Tibial artery (tissue), 4 donors: Measurements from ENCODE around the gene TTPAL.

Experiments
- DNase-seq, 2 donors: peaks; one replicate each; pipeline ENCODE4 v3.0.0-alpha.2; 2019
- H3K27ac ChIP-seq, 2 donors: fragments of 200-600 bp; sonication (generic) in 1 of 2; 1 replicate in 1 of 2; 2 replicates in 1 of 2; pipeline ENCODE4 v1.5.1; 2018 to 2019; ENCODE audit warnings: mild to moderate bottlenecking in 1 of 2
- H3K27me3 ChIP-seq, 2 donors: fragments of 200-600 bp; sonication (generic) in 1 of 2; one replicate each; pipeline versions ENCODE4 v1.5.1 to v1.6.0; 2016 to 2019
- H3K36me3 ChIP-seq, 3 donors: fragments of 200-600 bp; sonication (generic) in 2 of 3; one replicate each; pipeline ENCODE4 v1.5.1; 2016 to 2019; ENCODE audit warnings: mild to moderate bottlenecking in 2 of 3
- H3K4me1 ChIP-seq, 4 donors: fragments of 200-600 bp; sonication (generic) in 2 of 4; 1 replicate in 3 of 4; 2 replicates in 1 of 4; pipeline ENCODE4 v1.5.1; 2016 to 2019
- H3K4me3 ChIP-seq, 2 donors: fragments of 200-600 bp; sonication (generic) in 1 of 2; 1 replicate in 1 of 2; 2 replicates in 1 of 2; pipeline ENCODE4 v1.5.1; 2018 to 2019; ENCODE audit warnings: mild to moderate bottlenecking in 2 of 2
- H3K9me3 ChIP-seq, 3 donors: fragments of 200-600 bp; sonication (generic) in 1 of 3; one replicate each; pipeline ENCODE4 v1.5.1; 2016 to 2019
- intact Hi-C: fragments of 100-400 bp; cut with DNase I; formaldehyde crosslinking; loops from one replicate; pipeline ENCODE4 v1.15.0; 2023; ENCODE audit warnings: low total_unique reads
- TF ChIP-seq, protein P1 (sequence below), 2 experiments: fragments of 200-600 bp in 1 of 2; fragments of 450-650 bp in 1 of 2; IDR thresholded peaks; one replicate each; pipeline ENCODE4 v1.5.1; 2017 to 2019; ENCODE audit warnings: antibody characterized with exemption in 2 of 2, mild to moderate bottlenecking in 1 of 2, moderate library complexity in 1 of 2

TTPAL gene

DNA sequence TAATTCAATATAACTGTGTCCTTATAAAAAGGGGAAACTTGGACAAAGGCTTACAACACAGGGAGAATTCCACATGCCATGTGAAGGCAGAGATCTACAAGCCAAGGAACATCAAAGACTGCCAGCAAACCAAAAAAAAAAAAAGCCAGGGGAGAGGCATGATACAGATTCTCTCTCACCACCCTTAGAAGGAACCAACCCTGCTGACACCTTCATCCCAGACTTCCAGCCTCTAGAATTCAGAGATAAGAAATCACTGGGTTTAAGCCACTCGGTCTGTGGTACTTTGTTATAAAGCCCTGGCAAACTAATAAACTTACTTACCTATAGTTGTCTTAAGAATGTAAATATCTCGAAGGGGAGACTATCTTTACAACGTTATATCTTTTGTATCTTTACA lies 41.8 kb downstream of the TTPAL start:
- intact Hi-C loops = no loop called here
- no peak overlapping the region for H3K4me3 ChIP-seq
- TF ChIP-seq, protein P1, sequence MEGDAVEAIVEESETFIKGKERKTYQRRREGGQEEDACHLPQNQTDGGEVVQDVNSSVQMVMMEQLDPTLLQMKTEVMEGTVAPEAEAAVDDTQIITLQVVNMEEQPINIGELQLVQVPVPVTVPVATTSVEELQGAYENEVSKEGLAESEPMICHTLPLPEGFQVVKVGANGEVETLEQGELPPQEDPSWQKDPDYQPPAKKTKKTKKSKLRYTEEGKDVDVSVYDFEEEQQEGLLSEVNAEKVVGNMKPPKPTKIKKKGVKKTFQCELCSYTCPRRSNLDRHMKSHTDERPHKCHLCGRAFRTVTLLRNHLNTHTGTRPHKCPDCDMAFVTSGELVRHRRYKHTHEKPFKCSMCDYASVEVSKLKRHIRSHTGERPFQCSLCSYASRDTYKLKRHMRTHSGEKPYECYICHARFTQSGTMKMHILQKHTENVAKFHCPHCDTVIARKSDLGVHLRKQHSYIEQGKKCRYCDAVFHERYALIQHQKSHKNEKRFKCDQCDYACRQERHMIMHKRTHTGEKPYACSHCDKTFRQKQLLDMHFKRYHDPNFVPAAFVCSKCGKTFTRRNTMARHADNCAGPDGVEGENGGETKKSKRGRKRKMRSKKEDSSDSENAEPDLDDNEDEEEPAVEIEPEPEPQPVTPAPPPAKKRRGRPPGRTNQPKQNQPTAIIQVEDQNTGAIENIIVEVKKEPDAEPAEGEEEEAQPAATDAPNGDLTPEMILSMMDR (IDR thresholded peaks at IDR 0.05) = no peak
- H3K27me3 ChIP-seq = no peaks in the 10 kb centered on the region
- peaks cover 0 to 68% (median 43%) of the 10 kb centered on the region in 4 donors for H3K4me1 ChIP-seq
- H3K27ac ChIP-seq = peak overlapping the region in 1 of 2 donors; percentile 98
- DNase-seq = no peak
- H3K36me3 ChIP-seq = peaks cover 5 to 10% (median 9%) of the 10 kb centered on the region in 3 donors
- H3K9me3 ChIP-seq = no peaks in the 10 kb centered on the region

DNA sequence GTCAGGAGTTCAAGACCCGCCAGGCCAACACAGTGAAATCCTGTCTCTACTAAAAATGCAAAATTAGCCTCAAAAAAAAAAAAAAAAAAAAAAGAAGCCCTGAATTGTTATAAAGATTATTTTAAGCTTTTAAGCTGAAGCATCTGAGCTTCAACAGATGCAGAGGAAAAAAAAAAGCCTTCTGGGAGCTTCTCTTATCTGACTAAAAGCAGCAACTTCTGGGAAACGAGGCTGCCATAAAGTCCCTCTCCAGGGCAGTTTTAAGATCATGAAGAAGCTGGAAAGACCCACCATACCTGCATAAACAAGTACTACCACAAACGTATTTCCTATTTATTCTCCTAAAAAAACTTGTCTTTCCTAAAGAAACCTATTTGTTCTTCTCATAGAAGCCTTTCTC lies 42.6 kb downstream of the TTPAL start:
- Histone ChIP-seq H3K27ac (peak overlapping the region in 1 of 2 donors; percentile 98), H3K4me1 (peaks cover 0 to 73% (median 43%) of the 10 kb centered on the region in 4 donors)
- intact Hi-C loops = no loop called here

DNA sequence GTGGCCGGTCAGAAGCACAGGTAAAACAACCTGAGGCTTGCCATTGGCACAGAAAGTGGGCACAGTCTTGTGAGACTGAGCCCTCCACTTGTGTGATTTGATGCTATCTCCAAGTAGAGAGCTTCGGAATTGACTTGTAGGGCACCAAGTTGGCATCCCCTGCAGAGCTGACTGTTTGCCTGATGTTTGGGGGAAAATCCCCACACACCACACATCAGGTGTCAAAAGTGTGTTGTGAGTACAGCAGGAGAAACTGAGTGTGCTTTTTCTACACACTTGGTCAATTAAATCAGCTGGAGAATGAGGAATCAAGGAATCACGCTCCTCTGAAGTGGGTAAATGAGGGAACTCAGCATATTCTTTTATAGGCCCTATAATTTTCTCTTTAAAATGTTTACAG lies 45.2 kb downstream of the TTPAL start:
- Histone ChIP-seq H3K27me3 (no peaks in the 10 kb centered on the region), H3K9me3 (no peaks in the 10 kb centered on the region)
- intact Hi-C loops = loop anchor here (10.0 kb wide), 1 partner anchor 306 kb away; the partner anchor contains the start of gene OSER1

More for the DNA sequence above, 42.6 kb downstream of the TTPAL start:
- Histone ChIP-seq H3K27me3 (no peaks in the 10 kb centered on the region), H3K4me3 (no peak overlapping the region), H3K36me3 (peaks cover under 1 to 3% (median 2%) of the 10 kb centered on the region in 3 donors), H3K9me3 (no peaks in the 10 kb centered on the region)
- TF ChIP-seq, protein P1 (IDR thresholded peaks at IDR 0.05) = no peak
- DNase-seq = no peak

DNA sequence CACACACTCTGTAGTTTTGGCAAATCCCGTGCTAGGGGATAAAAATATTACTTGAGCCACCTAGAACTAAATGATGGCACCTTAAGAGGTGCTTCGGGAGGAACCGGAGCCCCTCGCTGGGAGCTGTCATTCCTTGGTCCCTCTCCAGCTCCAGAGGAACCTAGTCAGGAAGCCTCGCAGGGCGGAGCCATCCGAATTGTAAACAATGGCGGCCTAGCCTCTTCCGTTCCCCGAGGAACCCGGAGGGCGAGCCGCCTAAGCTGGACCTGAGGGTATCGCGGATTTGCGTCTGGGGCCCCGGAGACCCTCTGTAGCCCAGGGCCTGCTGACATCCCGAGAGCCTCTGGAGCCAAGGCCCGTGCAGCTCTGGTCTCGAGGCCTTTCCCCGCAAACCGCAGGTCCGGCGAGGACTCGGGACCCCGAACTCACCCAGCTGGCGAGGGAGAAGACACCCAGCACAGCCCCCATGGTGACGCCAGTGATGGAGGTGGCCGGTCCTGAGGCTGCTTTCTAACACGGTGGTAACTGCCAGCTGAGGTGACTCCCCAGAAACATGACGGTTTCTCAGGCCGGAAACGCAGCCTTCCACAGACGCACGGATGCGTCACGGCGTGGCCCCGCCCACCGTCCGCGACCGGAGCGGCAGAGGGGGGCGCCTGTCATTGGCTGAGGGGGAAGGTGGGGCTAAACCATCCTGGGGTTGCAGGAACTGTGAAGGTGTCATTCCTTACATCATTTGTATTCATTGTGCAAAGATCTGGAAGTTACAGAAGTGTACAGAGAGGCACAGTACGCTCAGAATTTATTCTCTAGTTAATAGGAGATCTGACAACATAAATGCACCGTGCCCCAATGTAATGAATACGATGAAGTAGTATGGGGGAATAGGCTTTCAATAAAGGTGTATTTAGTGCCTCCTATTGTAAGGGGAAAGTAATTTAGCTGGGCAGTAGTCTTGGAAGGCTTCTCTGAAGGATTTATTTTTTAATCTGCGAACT lies 46.1 kb downstream of the TTPAL start, which contains the start of gene SERINC3:
Gene SERINC3, minus strand, starts transcription at position 587 of the 998 bp plus-strand sequence. Its CDS starts 119 bp downstream, at position 468.
- Histone ChIP-seq H3K4me1 (peaks cover 0 to 51% (median 29%) of the 10 kb centered on the region in 4 donors), H3K36me3 (no peaks in the 10 kb centered on the region), H3K4me3 (peak within 1 kb of the TSS; percentile 71 to 92), H3K9me3 (no peaks in the 10 kb centered on the region), H3K27me3 (no peaks in the 10 kb centered on the region), H3K27ac (peak within 1 kb of the TSS; percentile 95 to 98)
- intact Hi-C loops = loop anchor here (10.0 kb wide), 1 partner anchor 307 kb away; the partner anchor contains the start of gene OSER1
- peak; percentile 96 to 99 for DNase-seq
- TF ChIP-seq, protein P1 (IDR thresholded peaks at IDR 0.05) = no peak

More for the DNA sequence above, 45.2 kb downstream of the TTPAL start:
- H3K4me3 ChIP-seq = peak overlapping the region; percentile 71 to 92
- DNase-seq = no peak
- H3K36me3 ChIP-seq = no peaks in the 10 kb centered on the region
- TF ChIP-seq, protein P1 (IDR thresholded peaks at IDR 0.05) = no peak
- H3K27ac ChIP-seq = peak overlapping the region; percentile 95 to 98
- H3K4me1 ChIP-seq = peaks cover 0 to 60% (median 36%) of the 10 kb centered on the region in 4 donors

DNA sequence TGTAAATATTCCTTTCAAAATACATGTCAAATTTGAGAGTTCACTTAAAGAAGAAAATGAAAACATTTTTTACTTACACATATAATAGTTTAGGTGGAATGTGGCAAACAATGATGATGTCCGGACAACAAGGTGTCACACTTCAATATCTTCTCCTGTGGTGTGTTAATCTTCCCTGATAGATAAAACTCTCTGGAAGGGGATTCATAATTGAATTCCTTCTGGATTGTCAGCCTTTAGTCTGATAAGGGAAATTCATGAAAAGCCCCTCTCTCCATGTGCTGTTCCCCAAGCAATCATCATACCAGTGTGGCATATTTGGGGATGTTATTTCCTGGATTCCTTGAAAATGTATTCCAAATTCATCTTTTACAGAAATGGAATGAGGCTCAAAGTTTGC lies 47.2 kb downstream of the TTPAL start:
- peak overlapping the region; percentile 95 to 98 for H3K27ac ChIP-seq

More for the DNA sequence above, 47.2 kb downstream of the TTPAL start:
- Histone ChIP-seq H3K4me3 (no peak overlapping the region), H3K9me3 (no peaks in the 10 kb centered on the region), H3K36me3 (no peaks in the 10 kb centered on the region), H3K4me1 (peaks cover 0 to 40% (median 22%) of the 10 kb centered on the region in 4 donors), H3K27me3 (no peaks in the 10 kb centered on the region)
- no peak for DNase-seq
- intact Hi-C loops = loop anchor here (10.0 kb wide), 1 partner anchor 308 kb away; the partner anchor contains the start of gene OSER1
- TF ChIP-seq, protein P1 (IDR thresholded peaks at IDR 0.05) = no peak
